Measurements from ENCODE around the gene COL5A1.
A peak's percentile ranks its signal among the peaks of the same experiment; 100 is the strongest.

COL5A1 gene

DNA sequence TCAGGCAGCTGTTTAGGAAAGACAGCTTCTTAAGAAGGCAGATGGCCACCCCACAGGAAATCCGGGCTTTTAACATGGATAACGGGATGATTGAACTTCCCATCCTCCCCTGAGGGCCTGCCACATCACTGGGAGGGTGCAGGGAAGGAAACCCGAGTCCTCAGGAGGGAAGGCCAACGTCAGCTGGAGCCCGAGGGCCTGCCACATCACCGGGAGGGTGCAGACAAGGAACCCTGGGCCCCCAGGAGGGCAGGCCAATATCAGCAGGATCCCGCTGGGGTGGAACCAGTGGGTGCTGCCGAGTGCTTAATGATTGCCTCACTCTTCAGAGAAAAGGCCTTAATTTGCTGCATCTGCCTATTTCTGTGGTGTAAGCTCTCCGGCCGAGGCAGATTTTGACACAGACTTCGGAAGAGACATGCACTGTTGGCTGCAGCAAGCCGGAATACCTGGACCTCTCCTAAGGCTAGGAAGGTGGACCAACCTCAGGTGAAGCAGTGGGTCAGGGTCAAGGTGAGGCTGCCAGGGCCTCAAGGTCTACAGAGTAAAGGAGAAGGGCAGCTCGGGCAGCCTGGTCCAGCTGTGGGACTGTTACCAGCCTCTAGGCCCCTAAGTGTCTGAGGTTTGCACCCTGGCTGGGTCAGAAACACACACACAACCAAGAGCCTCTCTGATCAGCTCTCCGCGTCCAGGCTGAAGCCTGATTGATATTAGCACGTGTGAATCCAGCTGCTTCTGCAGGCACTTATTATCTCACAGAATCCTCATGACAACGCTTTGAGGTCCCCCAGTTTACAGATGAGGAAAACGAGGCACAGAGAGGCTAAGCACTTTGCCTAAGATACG is 14.8 kb upstream of the COL5A1 start:
- peak; percentile 88 for DNase-seq

DNA sequence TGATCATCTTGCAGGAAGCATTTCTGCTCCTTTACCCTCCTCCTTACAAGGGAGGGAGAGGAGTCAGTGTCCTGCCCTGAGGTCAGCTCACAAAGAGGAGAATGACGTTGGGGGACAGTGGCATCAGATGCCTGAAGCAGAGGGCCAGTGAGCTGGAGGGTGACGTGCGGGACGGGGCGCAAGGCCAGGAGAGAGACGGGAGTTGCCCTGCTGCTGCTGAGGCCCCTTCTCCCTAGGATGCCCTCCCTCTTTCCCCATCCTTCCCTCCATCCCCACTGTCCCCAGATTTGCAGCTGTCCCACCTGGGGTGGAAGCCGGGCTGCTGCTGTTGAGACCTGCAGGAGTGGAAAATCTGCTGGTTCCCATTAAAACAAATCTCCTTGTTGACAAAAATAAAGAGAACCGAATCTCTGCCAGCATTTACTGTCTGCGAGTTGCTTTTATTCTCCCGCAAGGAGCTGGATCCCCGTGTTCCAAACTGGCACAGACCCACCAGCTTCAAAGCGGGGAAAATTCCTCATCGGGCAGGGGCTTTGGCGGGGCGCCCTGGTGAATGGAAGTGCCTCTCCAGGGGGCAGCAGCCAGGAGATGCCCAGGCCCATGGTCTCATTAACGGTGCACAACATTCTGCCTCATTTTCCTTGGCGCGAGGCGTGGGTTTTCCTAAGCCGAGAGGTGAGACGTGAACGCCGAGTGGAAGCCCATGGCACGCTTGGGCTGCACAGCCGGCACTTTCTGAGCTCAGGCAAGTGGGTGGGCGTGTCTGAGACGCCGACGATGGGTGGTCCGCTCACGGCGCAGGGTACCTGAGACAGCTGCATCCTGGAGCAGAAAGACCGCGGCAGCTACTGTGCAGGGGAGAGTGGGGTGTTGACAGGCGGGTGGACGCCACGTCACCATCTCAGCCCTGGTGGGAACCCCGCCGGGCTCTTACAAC is 13.9 kb upstream of the COL5A1 start:
- no peak for DNase-seq

DNA sequence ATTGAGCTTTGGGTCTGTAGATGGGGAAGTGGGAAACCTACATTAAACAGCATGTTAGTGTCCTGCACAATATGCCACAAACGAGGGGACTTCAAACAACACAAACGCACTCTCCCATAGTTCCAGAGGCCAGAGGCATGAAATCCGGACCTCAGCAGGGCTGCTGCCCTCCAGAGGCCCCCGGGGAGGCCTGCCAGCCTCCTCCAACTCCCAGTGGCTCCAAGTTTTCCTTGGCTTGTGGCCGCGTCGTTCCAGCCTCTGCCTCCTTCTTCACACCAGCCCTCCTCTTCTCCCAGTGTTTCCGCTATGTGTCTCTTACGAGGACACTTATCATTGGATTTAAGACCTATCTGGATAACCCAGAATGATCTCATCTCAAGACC is 13.3 kb upstream of the COL5A1 start:
- no peak for DNase-seq

DNA sequence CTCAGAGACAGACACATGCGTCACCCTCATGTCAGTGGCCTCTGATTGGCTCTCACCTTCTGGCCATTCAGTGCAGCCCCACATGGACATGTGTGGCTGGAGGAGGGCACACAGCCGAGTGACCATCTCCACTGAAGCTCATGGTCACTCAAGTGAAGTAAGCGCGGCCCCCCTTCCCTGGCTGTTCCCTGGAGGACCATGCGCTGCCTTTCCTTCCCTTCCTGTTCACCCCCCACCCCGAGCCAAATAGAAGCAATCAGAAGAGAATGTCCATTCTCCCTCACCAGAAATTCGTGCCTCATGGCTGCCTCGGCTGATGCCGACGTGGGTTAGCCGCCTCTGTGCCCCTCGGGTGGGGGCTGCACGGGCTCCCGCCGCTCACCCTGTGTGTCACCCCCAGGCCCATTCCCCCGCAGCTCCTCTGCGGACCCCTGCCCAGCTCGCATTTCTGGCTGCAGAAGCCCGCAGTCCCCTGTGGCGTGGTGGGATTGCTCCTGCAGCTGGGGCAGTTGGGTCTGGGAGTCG is 12.5 kb upstream of the COL5A1 start:
- no peak for DNase-seq

DNA sequence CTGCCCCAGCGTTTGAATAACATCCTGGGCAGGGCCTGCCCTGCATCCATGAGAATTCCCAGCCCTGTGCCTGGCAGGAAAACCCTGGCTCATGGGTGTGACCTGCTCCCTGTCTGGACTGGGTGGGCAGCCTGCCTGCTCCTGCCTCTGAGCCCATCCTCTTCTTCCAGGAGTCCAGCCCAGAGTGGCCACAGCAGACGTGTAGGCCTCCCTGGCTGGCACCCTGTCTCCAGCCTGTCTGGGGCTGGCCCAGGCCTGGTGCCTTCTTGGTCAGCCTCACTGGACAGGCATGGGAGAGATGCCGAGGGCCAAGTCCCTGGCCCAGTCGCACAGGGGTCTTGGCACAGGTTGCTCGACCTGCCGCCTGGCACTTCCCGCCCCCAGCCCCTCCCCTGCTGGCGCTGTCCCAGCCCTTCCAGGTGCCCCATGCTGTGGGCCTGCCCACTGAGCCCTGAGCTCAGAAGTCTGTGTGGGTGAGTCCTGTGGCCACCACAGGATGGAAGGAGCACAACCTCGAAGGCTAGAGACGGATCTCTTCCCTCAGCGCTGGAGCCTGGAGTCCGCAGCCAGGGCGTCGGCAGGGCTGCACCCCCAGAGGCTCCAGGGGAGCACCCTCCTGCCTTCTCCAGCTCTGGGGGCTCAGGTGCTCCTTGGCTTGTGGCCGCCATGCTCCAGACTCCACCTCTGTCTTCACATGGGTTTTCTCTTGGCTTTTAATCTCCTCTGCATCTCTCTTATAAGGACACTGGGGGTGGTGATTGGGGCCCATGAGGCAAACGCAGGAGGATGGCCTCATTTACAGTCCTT is 11.8 kb upstream of the COL5A1 start:
- DNase-seq = no peak

DNA sequence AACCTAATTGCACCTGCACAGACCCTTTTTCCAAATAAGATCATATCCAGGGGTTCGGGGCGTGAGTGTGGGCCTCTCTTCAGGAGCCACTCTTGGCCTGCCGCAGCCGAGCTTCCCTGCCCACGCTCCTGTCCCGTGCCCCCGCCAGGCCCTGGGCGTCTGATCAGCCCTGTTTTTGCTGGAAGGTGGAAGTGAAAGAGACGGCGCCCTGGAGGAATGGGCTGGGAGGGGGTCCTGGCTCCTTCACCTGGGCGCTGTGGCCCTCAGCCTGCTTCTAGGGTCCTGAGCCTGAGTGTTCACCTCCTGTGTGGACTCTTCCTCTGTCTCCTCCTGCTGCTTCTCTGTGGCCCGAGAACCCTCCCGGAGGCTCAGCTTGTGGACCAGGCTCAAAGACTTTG is 11.2 kb upstream of the COL5A1 start:
- DNase-seq = no peak

DNA sequence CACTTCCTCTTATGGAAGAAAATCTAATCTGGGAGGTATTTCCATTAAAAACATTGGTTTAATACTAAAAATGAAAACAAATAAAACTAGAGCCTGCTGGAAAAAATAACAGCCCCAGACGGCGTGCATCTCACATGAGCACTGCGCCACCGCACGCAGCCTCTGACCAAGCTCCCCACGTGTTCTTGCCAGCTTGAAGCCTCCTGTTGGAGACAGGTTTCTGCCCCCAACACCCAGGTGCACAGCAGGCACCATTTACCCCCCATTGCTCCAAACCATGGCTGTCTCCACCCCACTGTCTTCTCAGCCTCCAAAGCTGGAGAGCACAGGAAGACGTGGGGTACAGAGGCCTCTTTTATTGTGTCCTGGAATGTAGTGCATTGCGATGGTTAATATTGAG is 10.7 kb upstream of the COL5A1 start:
- no peak for DNase-seq

DNA sequence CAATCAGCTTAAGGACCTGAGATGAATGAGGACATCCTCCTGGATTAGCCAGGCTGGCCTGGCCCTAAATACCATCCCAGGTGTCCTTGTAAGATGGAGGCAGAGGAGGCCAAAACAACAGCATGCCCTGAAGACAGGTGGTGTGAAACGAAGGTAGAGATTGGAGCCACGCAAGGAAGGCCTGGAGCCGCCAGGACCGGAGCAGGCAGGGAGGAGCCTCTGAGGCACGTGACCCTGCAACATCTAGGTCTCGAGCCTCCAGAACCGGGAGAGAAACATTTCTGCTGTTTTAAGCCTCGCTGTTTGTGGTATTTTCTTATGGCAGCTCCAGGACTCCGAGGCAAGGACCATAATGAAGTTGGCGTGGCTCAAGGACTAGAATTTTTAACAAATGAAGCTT is 9.7 kb upstream of the COL5A1 start:
- no peak for DNase-seq

DNA sequence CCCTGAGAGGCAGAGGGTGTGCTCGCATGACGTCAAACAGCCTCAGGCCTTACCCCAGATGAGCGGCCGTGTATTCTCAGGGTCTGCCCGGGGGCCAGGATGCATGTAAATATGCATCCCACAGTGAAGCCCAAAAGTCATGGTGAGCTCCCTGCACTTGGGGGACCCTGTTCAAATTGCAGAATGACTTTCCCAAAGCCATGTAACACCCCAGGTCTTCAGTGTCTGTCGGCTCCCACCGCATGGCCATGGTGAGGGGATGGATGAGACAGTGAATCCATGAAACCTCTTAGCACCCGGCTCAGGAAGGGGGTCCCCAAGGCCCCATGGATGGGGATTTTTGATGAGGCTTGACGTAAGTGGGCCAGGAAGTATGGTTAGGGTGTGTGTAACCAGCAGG is 9.3 kb upstream of the COL5A1 start:
- DNase-seq = no peak

DNA sequence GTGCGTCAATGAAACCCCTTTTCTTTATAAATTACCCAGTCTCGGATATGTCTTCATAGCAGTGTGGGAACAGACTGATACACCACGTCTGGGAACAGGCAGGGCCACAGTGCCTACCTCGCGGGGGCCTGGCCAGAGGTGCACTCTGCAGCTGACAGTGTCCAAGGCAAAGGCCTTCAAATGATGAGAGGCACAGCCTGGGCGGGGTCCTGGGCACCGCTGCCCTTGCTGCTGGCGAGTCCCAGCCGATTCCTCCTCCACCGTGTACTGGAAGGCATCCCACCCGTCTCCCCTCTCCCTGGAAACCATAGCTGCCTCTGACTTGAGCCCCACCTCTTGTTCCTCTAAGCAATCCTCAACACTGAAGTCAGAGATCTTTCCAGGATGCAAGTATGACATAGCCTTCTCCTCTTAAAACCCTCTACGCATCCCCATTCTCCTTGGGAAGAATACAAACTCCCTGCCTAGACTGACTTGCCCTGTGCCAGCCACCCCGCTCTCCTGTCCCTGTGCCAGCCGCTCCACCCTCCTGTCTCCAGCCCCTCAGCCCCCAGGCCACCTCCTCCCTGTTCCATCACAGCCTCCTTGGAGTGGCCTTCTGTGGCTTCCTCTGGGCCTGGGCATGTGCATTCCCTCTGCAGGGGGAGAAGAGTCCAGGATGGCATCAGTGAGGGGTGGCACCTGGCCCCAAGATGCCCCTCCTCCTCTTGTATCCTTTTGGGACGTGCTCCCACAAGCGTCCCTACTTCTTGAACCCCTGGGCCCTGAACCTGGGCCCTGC is 8.1 kb upstream of the COL5A1 start:
- DNase-seq = no peak

DNA sequence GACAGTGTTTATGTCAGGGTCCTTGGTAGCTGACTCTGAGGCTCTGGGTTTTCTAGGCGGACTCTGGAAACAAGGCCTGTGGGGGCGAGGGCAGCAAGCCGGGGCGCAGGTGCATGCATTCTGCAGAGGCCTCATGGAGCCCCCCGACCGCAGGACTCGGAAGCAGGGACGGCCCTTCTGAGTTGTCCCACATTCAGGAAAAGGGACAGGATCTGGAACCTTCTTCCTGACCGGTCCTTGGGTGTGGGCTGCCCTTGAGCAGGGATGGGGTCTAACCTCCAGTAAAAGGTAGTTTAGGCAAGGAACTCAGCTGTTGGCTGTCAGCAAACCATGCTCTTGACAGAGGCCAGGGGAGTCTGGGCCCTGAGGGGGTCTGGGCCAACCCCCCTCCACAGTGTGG is 7.4 kb upstream of the COL5A1 start:
- DNase-seq = no peak

DNA sequence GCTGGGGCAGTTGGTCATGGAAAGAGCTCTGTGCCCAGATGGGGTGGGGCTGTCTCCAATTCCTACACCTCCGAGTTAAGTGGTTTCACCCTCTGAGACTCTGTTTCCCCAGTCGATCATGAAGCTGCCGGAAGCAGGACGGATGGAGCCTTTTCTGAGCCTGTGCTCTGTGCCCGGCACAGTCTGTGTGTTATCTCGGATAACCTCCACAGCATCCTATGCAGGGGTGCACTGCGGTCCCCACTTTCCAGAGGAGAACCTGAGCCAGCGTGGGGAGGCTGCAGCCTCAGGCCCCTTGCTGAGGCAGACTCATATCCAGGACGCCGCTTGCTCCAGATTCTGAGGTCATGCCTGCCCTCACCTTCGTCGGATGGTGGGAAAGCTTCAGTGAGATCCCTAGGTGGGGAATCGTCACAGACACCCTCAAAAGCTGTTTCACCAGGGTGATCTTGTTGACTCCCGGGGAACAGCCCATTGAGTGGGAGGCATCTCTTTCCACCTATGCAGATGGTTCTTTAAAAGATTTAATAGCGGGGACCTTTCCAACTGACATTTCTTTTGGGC is 6.9 kb upstream of the COL5A1 start:
- no peak for DNase-seq

DNA sequence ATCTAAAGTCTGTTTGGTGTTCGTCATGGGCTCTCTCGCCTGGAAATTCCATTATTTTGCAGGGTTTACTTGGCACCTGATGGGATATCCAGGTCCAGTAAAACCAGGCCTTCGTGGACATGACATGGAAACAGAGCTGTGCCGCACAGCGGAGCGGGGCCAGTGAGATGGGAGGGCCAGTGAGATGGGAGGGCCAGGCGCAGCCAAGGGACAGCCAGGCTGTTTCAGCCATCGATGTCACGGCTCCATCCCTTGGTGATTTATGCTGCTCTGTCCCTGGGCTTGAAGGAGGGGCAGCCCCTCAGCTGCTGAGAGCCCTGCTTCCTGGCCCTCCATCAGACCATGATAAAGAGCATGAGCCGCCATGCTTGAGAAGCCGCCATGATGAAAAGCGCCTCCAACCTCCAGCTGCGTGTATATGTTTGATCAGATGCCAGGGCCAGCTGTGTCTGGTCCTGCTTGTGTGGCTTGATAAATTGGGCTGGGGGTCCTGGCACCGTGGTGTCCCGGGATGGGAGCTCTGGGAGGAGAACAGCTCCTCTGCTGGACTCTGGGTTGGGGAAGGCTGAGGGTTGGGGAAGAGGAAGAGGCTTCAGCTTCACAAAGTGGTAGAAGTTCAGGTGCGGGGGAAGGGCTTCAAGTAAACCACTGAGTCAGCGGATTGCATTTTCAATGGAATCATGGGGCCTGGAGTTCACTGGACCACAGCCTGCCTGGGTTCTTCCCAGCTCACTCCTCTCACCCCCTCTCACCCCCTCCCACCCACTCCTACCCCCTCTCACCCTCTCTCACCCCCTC is 6.1 kb upstream of the COL5A1 start:
- no peak for DNase-seq

DNA sequence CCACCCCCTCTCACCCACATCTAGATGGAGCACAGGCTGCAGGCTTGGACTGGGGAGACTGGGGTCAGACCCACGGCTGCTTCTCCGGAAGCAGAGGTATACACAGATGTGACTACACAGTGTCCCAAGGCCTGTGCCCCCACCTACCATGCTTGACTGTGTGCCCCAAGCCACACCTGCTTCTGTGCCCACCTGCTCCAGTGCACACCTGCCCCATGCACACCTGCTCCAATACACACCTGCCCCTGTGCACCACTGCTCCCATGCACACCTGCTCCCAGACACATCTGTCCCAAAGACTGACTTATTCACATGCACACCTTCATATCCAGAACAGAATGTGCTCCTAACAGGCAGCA is 5.5 kb upstream of the COL5A1 start:
- no peak for DNase-seq

DNA sequence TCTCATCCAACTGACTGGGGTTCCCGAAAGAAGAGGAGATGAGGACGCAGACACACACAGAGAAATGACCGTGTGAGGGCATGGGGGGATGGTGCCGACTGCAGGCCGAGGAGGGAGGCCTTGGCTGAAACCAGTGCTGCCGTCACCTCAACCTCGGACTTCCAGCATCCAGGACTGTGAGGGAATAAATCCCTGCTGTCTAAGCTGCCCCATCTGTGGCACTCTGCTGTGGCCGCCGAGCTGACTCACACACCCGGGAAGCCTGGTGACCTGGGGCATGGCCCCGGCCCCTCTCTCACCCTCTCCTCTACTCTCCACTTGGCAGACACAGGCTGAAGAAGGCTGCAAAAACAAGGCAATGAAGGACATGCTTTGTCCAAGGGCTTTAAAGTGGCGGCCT is 4.4 kb upstream of the COL5A1 start:
- no peak for DNase-seq

DNA sequence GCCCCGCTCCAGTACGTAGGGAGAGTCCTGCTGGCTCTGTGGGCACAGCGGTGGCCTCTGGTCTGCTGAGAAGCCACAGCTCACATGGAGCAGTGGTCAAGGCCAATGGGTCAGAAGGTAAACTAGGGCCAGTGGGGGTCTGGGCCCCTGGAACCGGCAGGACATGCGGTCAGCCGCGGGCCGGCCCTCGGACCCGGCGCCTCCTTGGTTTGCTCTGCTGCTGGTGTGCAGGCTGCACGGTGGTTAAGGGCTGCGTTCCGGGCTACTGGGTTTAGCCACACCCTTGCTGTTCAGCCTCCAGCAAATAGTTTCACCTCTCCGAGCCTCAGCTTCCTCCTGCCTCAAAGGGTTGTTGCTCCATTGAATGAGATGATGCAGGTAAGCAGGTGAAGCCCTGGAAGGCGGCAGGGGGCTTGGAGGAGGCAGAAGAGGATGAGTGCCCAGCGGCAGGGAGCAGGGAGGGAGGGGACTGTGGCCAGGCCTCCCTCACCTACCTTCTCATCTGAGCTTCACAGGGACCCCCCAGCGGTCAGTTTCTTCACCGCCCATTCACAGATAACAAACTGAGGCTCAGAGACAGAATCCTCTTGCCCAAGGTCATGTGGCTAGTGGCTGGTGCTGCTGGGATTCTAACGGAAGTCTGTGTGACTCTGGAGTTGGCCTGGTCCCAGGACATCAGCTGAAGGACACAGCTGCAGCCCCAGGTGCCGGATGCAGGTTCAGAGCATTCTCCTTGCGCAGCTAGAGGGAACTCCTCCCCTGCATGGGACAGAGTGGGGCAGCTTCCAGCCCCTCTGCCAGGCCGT is 3.7 kb upstream of the COL5A1 start:
- DNase-seq = no peak

DNA sequence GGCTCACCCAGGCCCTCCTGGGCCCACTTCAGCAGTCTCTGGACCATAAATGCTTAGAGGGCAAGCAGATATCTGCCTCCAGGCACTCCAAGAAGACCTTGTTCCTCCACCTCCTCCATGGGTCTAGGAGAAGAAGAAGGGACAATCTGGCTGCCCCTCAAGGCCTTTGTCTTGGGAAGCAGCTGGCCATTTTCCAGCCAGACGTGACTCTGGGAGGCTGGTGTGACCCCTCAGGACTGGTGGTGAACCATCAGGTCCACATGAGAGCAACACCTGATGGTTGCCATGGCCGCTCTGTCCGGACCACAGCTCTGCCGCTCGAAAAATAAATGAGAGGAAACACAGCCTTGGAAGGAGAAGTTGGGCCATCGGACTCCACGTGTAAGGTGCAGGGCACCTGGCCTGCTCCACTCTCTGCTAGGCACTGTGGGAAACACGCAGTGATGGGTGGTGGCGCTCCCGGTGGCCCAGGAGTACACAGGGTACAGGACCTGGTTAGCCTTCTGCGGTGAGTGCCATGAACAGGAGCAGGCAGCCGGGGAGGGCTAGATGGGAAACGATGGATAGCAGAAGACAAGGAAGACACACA is 3.0 kb upstream of the COL5A1 start:
- no peak for DNase-seq

DNA sequence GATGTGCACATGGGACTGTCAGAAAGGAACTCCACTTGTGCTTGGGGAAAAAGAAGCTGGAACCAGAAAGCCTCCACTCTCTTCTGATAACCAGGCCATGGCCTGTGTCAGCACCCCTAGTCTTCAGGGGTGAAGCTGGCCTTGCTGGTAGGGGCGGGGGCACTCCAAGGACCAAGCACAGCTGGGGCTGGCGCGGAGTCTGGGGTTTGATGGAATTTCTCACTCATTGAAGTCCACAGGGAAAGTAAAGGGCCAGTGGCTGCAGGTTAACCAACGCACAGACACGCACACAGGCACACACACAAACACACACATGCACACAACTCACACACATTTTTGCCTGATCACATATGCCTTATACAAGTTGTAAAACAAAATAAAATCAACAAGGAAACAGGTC is 1.6 kb upstream of the COL5A1 start:
- DNase-seq = no peak

DNA sequence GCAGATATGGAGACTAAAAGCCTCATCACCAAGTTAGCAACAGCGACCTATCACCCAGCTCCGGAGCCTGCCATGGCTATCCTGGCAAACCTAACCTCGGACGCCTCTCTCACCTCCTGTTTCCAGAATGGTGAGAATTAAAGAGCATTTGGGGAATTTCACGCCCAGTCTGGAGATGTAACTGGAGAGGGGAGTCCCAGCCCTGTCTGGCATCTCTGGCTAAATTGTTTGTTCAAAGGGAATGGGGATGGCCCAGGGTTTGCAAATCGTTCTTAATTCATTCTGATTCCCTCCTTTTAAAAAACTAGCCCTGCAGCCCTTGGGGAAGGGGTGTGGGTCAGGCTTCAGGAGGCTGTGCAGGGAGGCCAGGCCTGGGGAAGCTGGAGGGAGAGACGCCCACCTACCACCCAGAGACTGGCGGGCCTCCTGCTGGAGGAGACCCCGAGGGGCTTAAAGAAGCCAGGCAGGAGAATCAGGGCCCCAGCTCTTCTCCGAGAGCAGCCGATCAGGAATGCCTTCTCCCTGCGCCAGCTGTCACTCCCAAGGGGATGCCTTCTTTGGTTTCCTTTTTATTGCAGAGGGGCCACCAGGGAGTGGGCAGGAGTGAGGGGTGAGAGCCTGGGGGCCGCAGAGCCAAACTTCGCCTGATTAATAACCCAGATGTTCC is 964 bp upstream of the COL5A1 start:
- no peak for DNase-seq
